GM23338 (cell line): Measurements from ENCODE around the gene MRPS15. TPM values are rescaled to one million over a fixed set of nuclear protein-coding genes. Genes with fewer than 3 reads are reported as not detected.

Source experiments
- ATAC-seq: fragments of 200-7000 bp; cut with Tn5 transposase; 3 replicates; pipeline ENCODE4 v1.9.1; 2020
- DNase-seq: peaks from one replicate; pipeline ENCODE4 v3.0.0-alpha.2; 2015; ENCODE audit warnings: low spot score
- H2AFZ ChIP-seq: fragments of 200-600 bp; sonication (generic); 2 replicates; pipeline ENCODE4 v1.8.0; 2016; ENCODE audit warnings: antibody characterized with exemption, mild to moderate bottlenecking, moderate library complexity
- H3F3A ChIP-seq: fragments of 200-600 bp; sonication (generic); replicated peaks from 2 replicates; pipeline ENCODE4 v1.8.0; 2017; ENCODE audit warnings: antibody characterized with exemption, mixed run types, low read depth
- H3K27ac ChIP-seq: fragments of 200-600 bp; sonication (generic); 2 replicates; pipeline ENCODE4 v1.6.1; 2016; ENCODE audit warnings: low read depth
- H3K27me3 ChIP-seq: fragments of 200-600 bp; sonication (generic); 2 replicates; pipeline ENCODE4 v1.8.0; 2016; ENCODE audit warnings: mild to moderate bottlenecking, mixed run types, moderate library complexity; ENCODE audit not compliant: insufficient read depth
- H3K36me3 ChIP-seq: fragments of 200-600 bp; sonication (generic); 2 replicates; pipeline ENCODE4 v1.8.0; 2016; ENCODE audit warnings: mild to moderate bottlenecking; ENCODE audit not compliant: insufficient read depth
- H3K4me1 ChIP-seq: fragments of 200-600 bp; sonication (generic); 2 replicates; pipeline ENCODE4 v1.8.0; 2016; ENCODE audit warnings: mild to moderate bottlenecking, moderate library complexity; ENCODE audit not compliant: insufficient read depth
- H3K4me2 ChIP-seq: fragments of 200-600 bp; sonication (generic); 2 replicates; pipeline ENCODE4 v1.7.1; 2017; ENCODE audit warnings: mixed run types
- H3K4me3 ChIP-seq: fragments of 200-600 bp; sonication (generic); 2 replicates; pipeline ENCODE4 v1.6.1; 2016; ENCODE audit warnings: mixed run types
- H3K79me2 ChIP-seq: fragments of 200-600 bp; sonication (generic); replicated peaks from 2 replicates; pipeline ENCODE4 v1.8.0; 2017; ENCODE audit warnings: mild to moderate bottlenecking; ENCODE audit not compliant: insufficient read depth
- H3K9me2 ChIP-seq: fragments of 200-600 bp; sonication (generic); 2 replicates; pipeline ENCODE4 v1.8.0; 2017; ENCODE audit not compliant: insufficient read depth
- H4K20me1 ChIP-seq: fragments of 200-600 bp; sonication (generic); replicated peaks from 2 replicates; pipeline ENCODE4 v1.8.0; 2017; ENCODE audit warnings: mild to moderate bottlenecking; ENCODE audit not compliant: insufficient read depth
- H3K27ac Mint-ChIP-seq: 2 replicates; pipeline ENCODE4 v1.8.0; 2020; ENCODE audit warnings: inconsistent platforms, mild to moderate bottlenecking, moderate library complexity, mixed read lengths
- H3K27me3 Mint-ChIP-seq: 3 replicates; pipeline ENCODE4 v1.8.0; 2022; ENCODE audit warnings: low read depth, mild to moderate bottlenecking, moderate library complexity, mixed read lengths, inconsistent platforms; ENCODE audit not compliant: insufficient read depth, poor library complexity
- H3K36me3 Mint-ChIP-seq: 3 replicates; pipeline ENCODE4 v1.8.0; 2021; ENCODE audit warnings: low read depth, mild to moderate bottlenecking, inconsistent platforms, moderate library complexity, mixed read lengths
- H3K4me1 Mint-ChIP-seq: 3 replicates; pipeline ENCODE4 v1.8.0; 2020; ENCODE audit warnings: mild to moderate bottlenecking, inconsistent platforms, mixed read lengths
- H3K4me3 Mint-ChIP-seq: 3 replicates; pipeline ENCODE4 v1.8.0; 2021; ENCODE audit warnings: moderate library complexity, mild to moderate bottlenecking, inconsistent platforms, mixed read lengths
- H3K9me3 Mint-ChIP-seq: 3 replicates; pipeline ENCODE4 v1.8.0; 2020; ENCODE audit warnings: moderate library complexity, mild to moderate bottlenecking, inconsistent platforms, mixed read lengths
- CREB1 ChIP-seq: fragments of 250-450 bp; sonication (Bioruptor Pico); IDR thresholded peaks from 2 replicates; pipeline ENCODE4 v1.5.0; 2020; ENCODE audit warnings: low read depth, mild to moderate bottlenecking, moderate library complexity
- CTCF ChIP-seq, 2 experiments: fragments of 200-600 bp in 1 of 2; sonication (generic) in 1 of 2; conservative IDR thresholded peaks; 2 replicates each; pipeline versions ENCODE4 v1.5.1 to v1.6.1; 2016 to 2017; ENCODE audit warnings: antibody characterized with exemption in 2 of 2, low read depth in 2 of 2, mild to moderate bottlenecking in 2 of 2, moderate library complexity in 1 of 2
- ETS1 ChIP-seq: IDR thresholded peaks from 2 replicates; pipeline ENCODE4 v1.6.1; 2016; ENCODE audit warnings: antibody characterized with exemption
- JUNB ChIP-seq: IDR thresholded peaks from one replicate; pipeline ENCODE4 v1.6.1; 2016; ENCODE audit warnings: antibody characterized with exemption; ENCODE audit not compliant: unreplicated experiment
- NANOG ChIP-seq: IDR thresholded peaks from 2 replicates; pipeline ENCODE4 v1.6.1; 2016; ENCODE audit warnings: antibody characterized with exemption, borderline replicate concordance
- STAT1 ChIP-seq: IDR thresholded peaks from one replicate; pipeline ENCODE4 v1.6.1; 2016; ENCODE audit warnings: antibody characterized with exemption; ENCODE audit not compliant: unreplicated experiment
- ZNF114 ChIP-seq: fragments of 250-450 bp; sonication (Bioruptor Pico); IDR thresholded peaks from 2 replicates; pipeline ENCODE4 v1.5.0; 2020; ENCODE audit warnings: mild to moderate bottlenecking, moderate library complexity
- ZNF331 ChIP-seq: fragments of 250-450 bp; sonication (Bioruptor Pico); IDR thresholded peaks from 2 replicates; pipeline ENCODE4 v1.5.0; 2020; ENCODE audit warnings: low read depth, mild to moderate bottlenecking, moderate library complexity
- ZNF462 ChIP-seq: fragments of 250-450 bp; sonication (Bioruptor Pico); IDR thresholded peaks from 2 replicates; pipeline ENCODE4 v1.5.0; 2020; ENCODE audit warnings: mild to moderate bottlenecking, moderate library complexity
- polyA plus RNA-seq: library from polyadenylated mRNA; unstranded; fragments of >200 nt; fragmentation: Nextera tagmentation; extraction: Ambion mirVana; gene quantifications from 2 replicates; pipeline ENCODE4 v1.2.1, GENCODE V29; 2016
- total RNA-seq: library from RNA; depleted of rRNA; stranded (reverse); fragments of >200 nt; shearing (Covaris generic); gene quantifications from 2 replicates; pipeline ENCODE4 v1.2.3, GENCODE V29; 2014
- TF ChIP-seq, protein P1 (sequence below): IDR thresholded peaks from one replicate; pipeline ENCODE4 v1.6.1; 2018; ENCODE audit warnings: antibody characterized with exemption; ENCODE audit not compliant: unreplicated experiment

MRPS15 gene
- total and polyA plus RNA-seq, 2 experiments from 2014 or later, result 105 to 311 TPM

- TF ChIP-seq ZNF331 (CRISPR knock-in tag) (no peak), NANOG (no peak), ETS1 (no peak), ZNF114 (CRISPR knock-in tag) (no peak), STAT1 (no peak), CTCF (conservative IDR thresholded peaks at IDR 0.05; ENCODE audit: low read depth in 2 of 2) (no peak), JUNB (no peak)
- TF ChIP-seq, protein P1, sequence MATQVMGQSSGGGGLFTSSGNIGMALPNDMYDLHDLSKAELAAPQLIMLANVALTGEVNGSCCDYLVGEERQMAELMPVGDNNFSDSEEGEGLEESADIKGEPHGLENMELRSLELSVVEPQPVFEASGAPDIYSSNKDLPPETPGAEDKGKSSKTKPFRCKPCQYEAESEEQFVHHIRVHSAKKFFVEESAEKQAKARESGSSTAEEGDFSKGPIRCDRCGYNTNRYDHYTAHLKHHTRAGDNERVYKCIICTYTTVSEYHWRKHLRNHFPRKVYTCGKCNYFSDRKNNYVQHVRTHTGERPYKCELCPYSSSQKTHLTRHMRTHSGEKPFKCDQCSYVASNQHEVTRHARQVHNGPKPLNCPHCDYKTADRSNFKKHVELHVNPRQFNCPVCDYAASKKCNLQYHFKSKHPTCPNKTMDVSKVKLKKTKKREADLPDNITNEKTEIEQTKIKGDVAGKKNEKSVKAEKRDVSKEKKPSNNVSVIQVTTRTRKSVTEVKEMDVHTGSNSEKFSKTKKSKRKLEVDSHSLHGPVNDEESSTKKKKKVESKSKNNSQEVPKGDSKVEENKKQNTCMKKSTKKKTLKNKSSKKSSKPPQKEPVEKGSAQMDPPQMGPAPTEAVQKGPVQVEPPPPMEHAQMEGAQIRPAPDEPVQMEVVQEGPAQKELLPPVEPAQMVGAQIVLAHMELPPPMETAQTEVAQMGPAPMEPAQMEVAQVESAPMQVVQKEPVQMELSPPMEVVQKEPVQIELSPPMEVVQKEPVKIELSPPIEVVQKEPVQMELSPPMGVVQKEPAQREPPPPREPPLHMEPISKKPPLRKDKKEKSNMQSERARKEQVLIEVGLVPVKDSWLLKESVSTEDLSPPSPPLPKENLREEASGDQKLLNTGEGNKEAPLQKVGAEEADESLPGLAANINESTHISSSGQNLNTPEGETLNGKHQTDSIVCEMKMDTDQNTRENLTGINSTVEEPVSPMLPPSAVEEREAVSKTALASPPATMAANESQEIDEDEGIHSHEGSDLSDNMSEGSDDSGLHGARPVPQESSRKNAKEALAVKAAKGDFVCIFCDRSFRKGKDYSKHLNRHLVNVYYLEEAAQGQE, result no peak
- H3K4me3 Mint-ChIP-seq, result no peak overlapping the region
- H3K4me1 ChIP-seq, result no peaks in the 10 kb centered on the region
These were observed 31.1 kb downstream of the MRPS15 start for GRCh38 chr1:36433102-36433501.

DNA sequence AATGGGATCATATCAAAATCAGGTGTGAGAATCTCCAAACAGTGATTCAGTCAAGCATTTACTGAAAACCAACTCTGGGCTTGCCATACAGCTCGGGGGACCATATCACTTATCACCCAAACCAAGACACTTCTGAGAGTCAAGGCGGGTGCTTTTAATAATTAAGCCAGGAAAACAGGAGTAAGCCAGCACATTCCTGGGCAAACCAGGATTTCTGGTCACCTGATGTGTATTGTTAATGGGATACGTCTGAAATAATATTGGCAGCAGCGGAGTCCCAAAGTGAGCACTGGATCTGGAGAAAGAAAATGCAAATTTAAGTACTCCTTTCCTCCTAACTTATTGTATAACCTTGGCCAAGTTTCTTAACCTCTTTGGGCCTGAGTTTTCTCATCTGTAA, 31.6 kb downstream of the MRPS15 start:
- Mint-ChIP-seq H3K9me3 (no peaks in the 10 kb centered on the region), H3K4me1 (no peaks in the 10 kb centered on the region; the same call in 2 of the 3 replicates), H3K27me3 (peaks cover 4% of the 10 kb centered on the region), H3K4me3 (no peak overlapping the region), H3K27ac (no peak overlapping the region), H3K36me3 (no peaks in the 10 kb centered on the region)
- H3K36me3 ChIP-seq, result no peaks in the 10 kb centered on the region
- no peaks in the 10 kb centered on the region for H3K9me2 ChIP-seq
- H2AFZ ChIP-seq, result no peak overlapping the region
- ATAC-seq (no peak), DNase-seq (no peak)
- no peak overlapping the region for H3K4me3 ChIP-seq
- H3F3A ChIP-seq, result no peaks in the 10 kb centered on the region
- H4K20me1 ChIP-seq, result no peaks in the 10 kb centered on the region; the same call in 1 of the 2 replicates
- no peak overlapping the region for H3K4me2 ChIP-seq
- no peaks in the 10 kb centered on the region for H3K27me3 ChIP-seq
- no peak overlapping the region for H3K27ac ChIP-seq
- no peaks in the 10 kb centered on the region for H3K4me1 ChIP-seq
- no peaks in the 10 kb centered on the region for H3K79me2 ChIP-seq
- TF ChIP-seq CREB1 (CRISPR knock-in tag), result no peak
- TF ChIP-seq ZNF462 (CRISPR knock-in tag), result no peak

More at GRCh38 chr1:36433102-36433501, 31.1 kb downstream of the MRPS15 start:
- Mint-ChIP-seq H3K27ac (no peak overlapping the region), H3K36me3 (no peaks in the 10 kb centered on the region), H3K27me3 (peaks cover 4% of the 10 kb centered on the region), H3K4me1 (no peaks in the 10 kb centered on the region; the same call in 2 of the 3 replicates), H3K9me3 (no peaks in the 10 kb centered on the region)
- H3K36me3 ChIP-seq, result no peaks in the 10 kb centered on the region
- H3F3A ChIP-seq, result no peaks in the 10 kb centered on the region
- no peak overlapping the region for H3K4me2 ChIP-seq
- ATAC-seq, result no peak
- no peak for DNase-seq
- no peak overlapping the region for H3K27ac ChIP-seq
- H3K79me2 ChIP-seq, result no peaks in the 10 kb centered on the region
- H4K20me1 ChIP-seq, result no peaks in the 10 kb centered on the region; the same call in 1 of the 2 replicates
- H3K4me3 ChIP-seq, result no peak overlapping the region
- H3K9me2 ChIP-seq, result no peaks in the 10 kb centered on the region
- H3K27me3 ChIP-seq, result no peaks in the 10 kb centered on the region
- no peak overlapping the region for H2AFZ ChIP-seq
